H9 (cell line): ENCODE measurements around the gene HACD1. TPM values are rescaled to one million over a fixed set of nuclear protein-coding genes. Genes with fewer than 3 reads are reported as not detected.
A peak's percentile ranks its signal among the peaks of the same experiment; 100 is the strongest.

Source experiments
- DNase-seq: peaks from one replicate; pipeline ENCODE4 v3.0.0-alpha.2; 2017
- H2AFZ ChIP-seq: one replicate; pipeline ENCODE4 v1.6.1; 2013; ENCODE audit warnings: mild to moderate bottlenecking, low read length, control low read depth, moderate library complexity
- H2AK5ac ChIP-seq: 2 replicates; pipeline ENCODE4 v1.6.1; 2013; ENCODE audit warnings: low read length, control low read depth, mixed read lengths; ENCODE audit not compliant: insufficient read length
- H2BK120ac ChIP-seq: one replicate; pipeline ENCODE4 v1.6.1; 2013; ENCODE audit warnings: low read depth, mild to moderate bottlenecking, low read length, control low read depth, inconsistent platforms; ENCODE audit not compliant: poor library complexity, severe bottlenecking
- H2BK12ac ChIP-seq: 2 replicates; pipeline ENCODE4 v1.6.1; 2013; ENCODE audit warnings: low read length, control low read depth, mixed read lengths, low read depth; ENCODE audit not compliant: insufficient read length
- H2BK15ac ChIP-seq: 2 replicates; pipeline ENCODE4 v1.6.1; 2013; ENCODE audit warnings: low read depth, low read length, control low read depth
- H2BK20ac ChIP-seq: one replicate; pipeline ENCODE4 v1.6.1; 2013; ENCODE audit warnings: low read depth, mild to moderate bottlenecking, low read length, control low read depth, inconsistent platforms; ENCODE audit not compliant: poor library complexity, severe bottlenecking
- H2BK5ac ChIP-seq: 2 replicates; pipeline ENCODE4 v1.6.1; 2013; ENCODE audit warnings: low read length, control low read depth, mixed read lengths; ENCODE audit not compliant: insufficient read length
- H3K14ac ChIP-seq: 2 replicates; pipeline ENCODE4 v1.6.1; 2013; ENCODE audit warnings: low read length, control low read depth; ENCODE audit not compliant: insufficient read depth
- H3K18ac ChIP-seq: 2 replicates; pipeline ENCODE4 v1.6.1; 2013; ENCODE audit warnings: low read depth, mild to moderate bottlenecking, mixed read lengths, low read length, control low read depth; ENCODE audit not compliant: insufficient read length
- H3K23ac ChIP-seq: 2 replicates; pipeline ENCODE4 v1.6.1; 2013; ENCODE audit warnings: low read length, control low read depth, mixed read lengths, low read depth; ENCODE audit not compliant: insufficient read length
- H3K23me2 ChIP-seq: 2 replicates; pipeline ENCODE4 v1.6.1; 2013; ENCODE audit warnings: low read depth, mild to moderate bottlenecking, mixed read lengths, low read length, control low read depth; ENCODE audit not compliant: insufficient read length, poor library complexity, severe bottlenecking
- H3K27ac ChIP-seq: 2 replicates; pipeline ENCODE4 v1.5.1; 2013; ENCODE audit warnings: low read length, control low read depth, mixed read lengths, low read depth; ENCODE audit not compliant: insufficient read length
- H3K27me3 ChIP-seq: 2 replicates; pipeline ENCODE4 v1.6.1; 2013; ENCODE audit warnings: low read length, control low read depth, inconsistent platforms; ENCODE audit not compliant: insufficient read depth
- H3K4ac ChIP-seq: 2 replicates; pipeline ENCODE4 v1.6.1; 2013; ENCODE audit warnings: low read depth, mild to moderate bottlenecking, control low read depth, inconsistent platforms, low read length, moderate library complexity
- H3K4me1 ChIP-seq: 2 replicates; pipeline ENCODE4 v1.6.1; 2013; ENCODE audit warnings: low read length, control low read depth, inconsistent platforms; ENCODE audit not compliant: insufficient read depth
- H3K4me2 ChIP-seq: 2 replicates; pipeline ENCODE4 v1.6.1; 2013; ENCODE audit warnings: low read length, control low read depth, mixed read lengths; ENCODE audit not compliant: insufficient read length, insufficient read depth
- H3K56ac ChIP-seq: 2 replicates; pipeline ENCODE4 v1.6.1; 2013; ENCODE audit warnings: low read depth, mild to moderate bottlenecking, mixed read lengths, low read length, control low read depth; ENCODE audit not compliant: insufficient read length
- H3K79me1 ChIP-seq: 2 replicates; pipeline ENCODE4 v1.6.1; 2013; ENCODE audit warnings: low read depth, mild to moderate bottlenecking, moderate library complexity, low read length, control low read depth, inconsistent platforms; ENCODE audit not compliant: insufficient read depth, poor library complexity, severe bottlenecking
- H3K79me2 ChIP-seq: 2 replicates; pipeline ENCODE4 v1.6.1; 2013; ENCODE audit warnings: low read length, control low read depth, inconsistent platforms; ENCODE audit not compliant: insufficient read depth
- H3K9ac ChIP-seq: 2 replicates; pipeline ENCODE4 v1.6.1; 2013; ENCODE audit warnings: low read length, control low read depth, mixed read lengths; ENCODE audit not compliant: insufficient read length; ENCODE audit errors: extremely low read depth
- H3K9me3 ChIP-seq: one replicate; pipeline ENCODE4 v1.6.1; 2013; ENCODE audit warnings: low read depth, low read length, inconsistent platforms; ENCODE audit not compliant: control insufficient read depth
- H3T11ph ChIP-seq: one replicate; pipeline ENCODE4 v1.6.1; 2013; ENCODE audit warnings: mild to moderate bottlenecking, low read length, control low read depth, inconsistent platforms
- H4K20me1 ChIP-seq: one replicate; pipeline ENCODE4 v1.6.1; 2013; ENCODE audit not compliant: control insufficient read depth, insufficient read length, insufficient read depth
- H4K5ac ChIP-seq: 2 replicates; pipeline ENCODE4 v1.6.1; 2013; ENCODE audit warnings: low read depth, mild to moderate bottlenecking, mixed read lengths, low read length, control low read depth; ENCODE audit not compliant: insufficient read length
- H4K8ac ChIP-seq: replicated peaks from 2 replicates; pipeline ENCODE4 v1.6.1; 2013; ENCODE audit warnings: low read length, control low read depth, mixed read lengths, low read depth; ENCODE audit not compliant: insufficient read length
- H4K91ac ChIP-seq: 2 replicates; pipeline ENCODE4 v1.6.1; 2013; ENCODE audit warnings: low read depth, mild to moderate bottlenecking, moderate library complexity, mixed read lengths, low read length, control low read depth; ENCODE audit not compliant: insufficient read length
- H3K27ac Mint-ChIP-seq, 3 experiments: 2 replicates in 2 of 3; 3 replicates in 1 of 3; pipeline ENCODE4 v1.8.0; 2020 to 2021; ENCODE audit warnings: mixed read lengths in 3 of 3, mild to moderate bottlenecking in 1 of 3, moderate library complexity in 1 of 3
- H3K27me3 Mint-ChIP-seq: 2 replicates; pipeline ENCODE4 v1.8.0; 2021; ENCODE audit warnings: low read depth, mild to moderate bottlenecking, moderate library complexity, mixed read lengths
- H3K36me3 Mint-ChIP-seq, 3 experiments: 2 replicates in 2 of 3; 3 replicates in 1 of 3; pipeline ENCODE4 v1.8.0; 2020 to 2021; ENCODE audit warnings: low read depth in 3 of 3, mixed read lengths in 3 of 3; ENCODE audit not compliant: insufficient read depth in 1 of 3
- H3K4me1 Mint-ChIP-seq, 2 experiments: 2 replicates each; pipeline ENCODE4 v1.8.0; 2020; ENCODE audit warnings: mixed read lengths in 2 of 2
- H3K4me3 Mint-ChIP-seq, 2 experiments: 2 replicates in 1 of 2; 3 replicates in 1 of 2; pipeline ENCODE4 v1.8.0; 2020 to 2021; ENCODE audit warnings: mild to moderate bottlenecking in 2 of 2, mixed read lengths in 2 of 2, moderate library complexity in 1 of 2
- H3K9me3 Mint-ChIP-seq, 2 experiments: 2 replicates in 1 of 2; 3 replicates in 1 of 2; pipeline ENCODE4 v1.8.0; 2020; ENCODE audit warnings: mild to moderate bottlenecking in 2 of 2, mixed read lengths in 2 of 2, moderate library complexity in 1 of 2
- CTCF ChIP-seq: fragments of 200-600 bp; sonication (generic); conservative IDR thresholded peaks from 3 replicates; pipeline ENCODE4 v1.8.0; 2021; ENCODE audit warnings: antibody characterized with exemption, mild to moderate bottlenecking
- WGBS: extraction: QIAGEN DNeasy Blood & Tissue Kit; methylation state at CpG from one replicate; pipeline ENCODE4 v1.1.7; 2013; ENCODE audit warnings: missing lambda C conversion rate, low lambda C conversion rate, mixed read lengths; ENCODE audit not compliant: insufficient read length; ENCODE audit errors: extremely low coverage; 5-methylcytosine and 5-hydroxymethylcytosine counted together
- total RNA-seq: library from RNA; stranded (reverse); gene quantifications from 2 replicates; pipeline ENCODE4 v1.2.1, GENCODE V29; 2021

The HACD1 gene
- total RNA-seq, 1 experiment from 2014 or later, result 25.0 TPM

- Histone ChIP-seq H3K27me3 (no peaks in the 10 kb centered on the region), H2BK20ac (no peak overlapping the region), H2BK120ac (no peak overlapping the region), H3K4me1 (no peaks in the 10 kb centered on the region; the same call in 1 of the 2 replicates), H4K20me1 (no peaks in the 10 kb centered on the region), H3K9me3 (no peaks in the 10 kb centered on the region), H4K91ac (no peak overlapping the region), H3K79me2 (peaks cover 2% of the 10 kb centered on the region; the same call in 1 of the 2 replicates), H4K8ac (no peak overlapping the region), H3K4me2 (no peak overlapping the region), H3K27ac (no peak overlapping the region), H3K9ac (no peak overlapping the region), H2AK5ac (no peak overlapping the region), H3K56ac (no peak overlapping the region), H2BK15ac (no peak overlapping the region), H3K23ac (no peak overlapping the region), H3K79me1 (no peaks in the 10 kb centered on the region), H3K14ac (no peak overlapping the region), H2BK5ac (no peak overlapping the region), H3K4ac (no peak overlapping the region), H3K23me2 (no peaks in the 10 kb centered on the region), H3T11ph (no peak overlapping the region), H3K18ac (no peak overlapping the region), H2BK12ac (no peak overlapping the region), H4K5ac (no peak overlapping the region), H2AFZ (no peak overlapping the region)
- H3K36me3 Mint-ChIP-seq, result peaks cover 0 to 12% (median 10%) of the 10 kb centered on the region in 3 experiments; a peak in 4 of 7 replicates
- H3K9me3 Mint-ChIP-seq, result 0 out of 5 replicates have a peak, but pooled peaks cover 0 to under 1% of the 10 kb centered on the region in 2 experiments
- no peak for DNase-seq
- no peaks in the 10 kb centered on the region for H3K27me3 Mint-ChIP-seq
- no peak overlapping the region for H3K4me3 Mint-ChIP-seq
- H3K27ac Mint-ChIP-seq, result peak overlapping the region in 1 of 3 experiments; percentile 58; a peak in 1 of 7 replicates
- TF ChIP-seq CTCF, result no peak
- peaks cover 9 to 19% of the 10 kb centered on the region in 2 experiments for H3K4me1 Mint-ChIP-seq
- no CpG with 5 or more reads among the region's 1 CpG for WGBS
Observed at GRCh38 chr10:17663450-17663849, 46.3 kb upstream of the HACD1 start.
